HEK293 (cell line): ENCODE results near the gene AGAP1.

ENCODE experiments used
- BCL11B ChIP-seq: fragments of 450-650 bp; formaldehyde crosslinking; IDR thresholded peaks from 2 replicates; pipeline ENCODE4 v1.5.1; 2016; ENCODE audit warnings: low read depth, missing biosample characterization, missing genetic modification characterization
- GLI4 ChIP-seq: fragments of 450-650 bp; formaldehyde crosslinking; IDR thresholded peaks from 2 replicates; pipeline ENCODE4 v1.5.1; 2016; ENCODE audit warnings: missing biosample characterization, missing genetic modification characterization
- RBAK ChIP-seq: fragments of 450-650 bp; formaldehyde crosslinking; IDR thresholded peaks from 2 replicates; pipeline ENCODE4 v1.5.1; 2016; ENCODE audit warnings: missing biosample characterization, missing genetic modification characterization
- SCRT1 ChIP-seq: fragments of 450-650 bp; formaldehyde crosslinking; IDR thresholded peaks from 2 replicates; pipeline ENCODE4 v1.5.1; 2016; ENCODE audit warnings: missing biosample characterization, missing genetic modification characterization, borderline replicate concordance
- SCRT2 ChIP-seq: fragments of 450-650 bp; formaldehyde crosslinking; IDR thresholded peaks from 2 replicates; pipeline ENCODE4 v1.5.1; 2016; ENCODE audit warnings: missing biosample characterization, missing genetic modification characterization
- SP2 ChIP-seq: fragments of 450-650 bp; formaldehyde crosslinking; IDR thresholded peaks from 2 replicates; pipeline ENCODE4 v1.5.1; 2016; ENCODE audit warnings: missing biosample characterization, missing genetic modification characterization
- SP3 ChIP-seq: fragments of 450-650 bp; formaldehyde crosslinking; IDR thresholded peaks from 2 replicates; pipeline ENCODE4 v1.5.1; 2016; ENCODE audit warnings: missing biosample characterization, missing genetic modification characterization
- TCF7L2 ChIP-seq: IDR thresholded peaks from 2 replicates; pipeline ENCODE4 v1.6.1; 2011; ENCODE audit warnings: low read depth, mild to moderate bottlenecking, inconsistent platforms, low read length, moderate library complexity, borderline replicate concordance
- ZBTB21 ChIP-seq: fragments of 450-650 bp; formaldehyde crosslinking; IDR thresholded peaks from 2 replicates; pipeline ENCODE4 v1.5.1; 2017; ENCODE audit warnings: missing biosample characterization, missing genetic modification characterization
- ZFHX2 ChIP-seq: fragments of 450-650 bp; formaldehyde crosslinking; conservative IDR thresholded peaks from 2 replicates; pipeline ENCODE4 v1.5.1; 2016; ENCODE audit warnings: missing biosample characterization, missing genetic modification characterization
- ZFP69B ChIP-seq: fragments of 450-650 bp; formaldehyde crosslinking; IDR thresholded peaks from 2 replicates; pipeline ENCODE4 v1.5.1; 2016; ENCODE audit warnings: missing biosample characterization, missing genetic modification characterization
- ZNF121 ChIP-seq: fragments of 450-650 bp; formaldehyde crosslinking; IDR thresholded peaks from 2 replicates; pipeline ENCODE4 v1.5.1; 2016; ENCODE audit warnings: missing biosample characterization, missing genetic modification characterization
- ZNF157 ChIP-seq: fragments of 450-650 bp; formaldehyde crosslinking; IDR thresholded peaks from 2 replicates; pipeline ENCODE4 v1.5.1; 2016; ENCODE audit warnings: missing biosample characterization, missing genetic modification characterization
- ZNF169 ChIP-seq: fragments of 450-650 bp; formaldehyde crosslinking; IDR thresholded peaks from 2 replicates; pipeline ENCODE4 v1.5.1; 2016; ENCODE audit warnings: missing biosample characterization, missing genetic modification characterization
- ZNF184 ChIP-seq: fragments of 450-650 bp; IDR thresholded peaks from 2 replicates; pipeline ENCODE4 v1.5.1; 2018; ENCODE audit warnings: missing biosample characterization, mild to moderate bottlenecking, missing genetic modification characterization
- ZNF202 ChIP-seq: fragments of 450-650 bp; formaldehyde crosslinking; IDR thresholded peaks from 2 replicates; pipeline ENCODE4 v1.5.1; 2016; ENCODE audit warnings: missing biosample characterization, missing genetic modification characterization, borderline replicate concordance
- ZNF292 ChIP-seq: fragments of 450-650 bp; formaldehyde crosslinking; IDR thresholded peaks from 2 replicates; pipeline ENCODE4 v1.5.1; 2016; ENCODE audit warnings: low read depth, missing biosample characterization, missing genetic modification characterization, borderline replicate concordance
- ZNF324 ChIP-seq: fragments of 450-650 bp; formaldehyde crosslinking; IDR thresholded peaks from 2 replicates; pipeline ENCODE4 v1.5.1; 2016; ENCODE audit warnings: missing biosample characterization, missing genetic modification characterization
- ZNF37A ChIP-seq: fragments of 450-650 bp; IDR thresholded peaks from 2 replicates; pipeline ENCODE4 v1.5.1; 2018; ENCODE audit warnings: missing biosample characterization, missing genetic modification characterization
- ZNF433 ChIP-seq: fragments of 450-650 bp; formaldehyde crosslinking; IDR thresholded peaks from 2 replicates; pipeline ENCODE4 v1.5.1; 2016; ENCODE audit warnings: missing biosample characterization, missing genetic modification characterization, low read depth
- ZNF610 ChIP-seq: fragments of 450-650 bp; formaldehyde crosslinking; IDR thresholded peaks from 2 replicates; pipeline ENCODE4 v1.5.1; 2016; ENCODE audit warnings: missing biosample characterization, missing genetic modification characterization, borderline replicate concordance
- ZNF623 ChIP-seq: fragments of 450-650 bp; formaldehyde crosslinking; IDR thresholded peaks from 2 replicates; pipeline ENCODE4 v1.5.1; 2016; ENCODE audit warnings: missing biosample characterization, missing genetic modification characterization
- ZNF701 ChIP-seq: fragments of 450-650 bp; formaldehyde crosslinking; IDR thresholded peaks from 2 replicates; pipeline ENCODE4 v1.5.1; 2016; ENCODE audit warnings: missing biosample characterization, missing genetic modification characterization
- ZNF776 ChIP-seq: fragments of 450-650 bp; formaldehyde crosslinking; IDR thresholded peaks from 2 replicates; pipeline ENCODE4 v1.5.0; 2017; ENCODE audit warnings: missing biosample characterization, missing genetic modification characterization, borderline replicate concordance
- TF ChIP-seq, protein P1 (sequence below): fragments of 450-650 bp; formaldehyde crosslinking; IDR thresholded peaks from 2 replicates; pipeline ENCODE4 v1.5.1; 2016; ENCODE audit warnings: missing biosample characterization, missing genetic modification characterization
- TF ChIP-seq, protein P2 (sequence below): fragments of 450-650 bp; formaldehyde crosslinking; IDR thresholded peaks from 2 replicates; pipeline ENCODE4 v1.5.1; 2016; ENCODE audit warnings: missing biosample characterization, missing genetic modification characterization
- TF ChIP-seq, protein P3 (sequence below): fragments of 450-650 bp; formaldehyde crosslinking; IDR thresholded peaks from 2 replicates; pipeline ENCODE4 v1.5.1; 2016; ENCODE audit warnings: missing biosample characterization, missing genetic modification characterization

The AGAP1 gene

DNA sequence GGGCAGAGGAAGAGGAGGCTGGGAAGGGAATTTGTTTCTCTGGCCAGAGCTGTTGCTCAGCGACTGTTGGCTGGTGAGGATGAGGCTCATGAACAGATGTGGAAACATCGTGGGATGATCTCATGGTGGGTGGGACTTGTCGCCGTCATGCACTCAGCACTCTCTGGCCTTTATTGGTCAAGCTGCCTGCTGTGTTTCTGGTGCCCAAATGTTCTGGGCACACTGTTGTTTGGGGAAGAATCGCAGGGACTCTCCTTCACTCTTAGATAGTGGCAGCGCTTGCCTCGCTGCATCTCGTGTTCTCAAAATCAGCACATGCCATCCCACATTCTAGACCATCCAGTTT lies 145.6 kb downstream of the AGAP1 start (continued):
- TF ChIP-seq SP2 (peak; percentile 44), ZNF324 (tag by site-specific recombination) (no peak), RBAK (tag by site-specific recombination) (no peak), ZNF184 (tag by site-specific recombination) (no peak), SCRT1 (tag by site-specific recombination) (no peak), ZNF623 (tag by site-specific recombination) (no peak), ZNF202 (tag by site-specific recombination) (no peak), BCL11B (tag by site-specific recombination) (no peak), ZNF776 (no peak), GLI4 (tag by site-specific recombination) (no peak), TCF7L2 (no peak), ZFP69B (tag by site-specific recombination) (no peak), ZNF157 (no peak), ZNF121 (no peak), ZNF610 (tag by site-specific recombination) (no peak), ZFHX2 (tag by site-specific recombination) (peak; percentile 70; the same call in 1 of the 2 replicates), ZNF169 (tag by site-specific recombination) (no peak), ZNF433 (tag by site-specific recombination) (no peak), ZNF292 (no peak), SCRT2 (peak; percentile 68), ZBTB21 (tag by site-specific recombination) (no peak), SP3 (no peak), ZNF37A (tag by site-specific recombination) (no peak), ZNF701 (tag by site-specific recombination) (no peak)
- TF ChIP-seq, protein P1, sequence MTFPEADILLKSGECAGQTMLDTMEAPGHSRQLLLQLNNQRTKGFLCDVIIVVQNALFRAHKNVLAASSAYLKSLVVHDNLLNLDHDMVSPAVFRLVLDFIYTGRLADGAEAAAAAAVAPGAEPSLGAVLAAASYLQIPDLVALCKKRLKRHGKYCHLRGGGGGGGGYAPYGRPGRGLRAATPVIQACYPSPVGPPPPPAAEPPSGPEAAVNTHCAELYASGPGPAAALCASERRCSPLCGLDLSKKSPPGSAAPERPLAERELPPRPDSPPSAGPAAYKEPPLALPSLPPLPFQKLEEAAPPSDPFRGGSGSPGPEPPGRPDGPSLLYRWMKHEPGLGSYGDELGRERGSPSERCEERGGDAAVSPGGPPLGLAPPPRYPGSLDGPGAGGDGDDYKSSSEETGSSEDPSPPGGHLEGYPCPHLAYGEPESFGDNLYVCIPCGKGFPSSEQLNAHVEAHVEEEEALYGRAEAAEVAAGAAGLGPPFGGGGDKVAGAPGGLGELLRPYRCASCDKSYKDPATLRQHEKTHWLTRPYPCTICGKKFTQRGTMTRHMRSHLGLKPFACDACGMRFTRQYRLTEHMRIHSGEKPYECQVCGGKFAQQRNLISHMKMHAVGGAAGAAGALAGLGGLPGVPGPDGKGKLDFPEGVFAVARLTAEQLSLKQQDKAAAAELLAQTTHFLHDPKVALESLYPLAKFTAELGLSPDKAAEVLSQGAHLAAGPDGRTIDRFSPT: 0 out of 2 replicates have a peak, but pooled peaks have one; percentile 27
- TF ChIP-seq, protein P2, sequence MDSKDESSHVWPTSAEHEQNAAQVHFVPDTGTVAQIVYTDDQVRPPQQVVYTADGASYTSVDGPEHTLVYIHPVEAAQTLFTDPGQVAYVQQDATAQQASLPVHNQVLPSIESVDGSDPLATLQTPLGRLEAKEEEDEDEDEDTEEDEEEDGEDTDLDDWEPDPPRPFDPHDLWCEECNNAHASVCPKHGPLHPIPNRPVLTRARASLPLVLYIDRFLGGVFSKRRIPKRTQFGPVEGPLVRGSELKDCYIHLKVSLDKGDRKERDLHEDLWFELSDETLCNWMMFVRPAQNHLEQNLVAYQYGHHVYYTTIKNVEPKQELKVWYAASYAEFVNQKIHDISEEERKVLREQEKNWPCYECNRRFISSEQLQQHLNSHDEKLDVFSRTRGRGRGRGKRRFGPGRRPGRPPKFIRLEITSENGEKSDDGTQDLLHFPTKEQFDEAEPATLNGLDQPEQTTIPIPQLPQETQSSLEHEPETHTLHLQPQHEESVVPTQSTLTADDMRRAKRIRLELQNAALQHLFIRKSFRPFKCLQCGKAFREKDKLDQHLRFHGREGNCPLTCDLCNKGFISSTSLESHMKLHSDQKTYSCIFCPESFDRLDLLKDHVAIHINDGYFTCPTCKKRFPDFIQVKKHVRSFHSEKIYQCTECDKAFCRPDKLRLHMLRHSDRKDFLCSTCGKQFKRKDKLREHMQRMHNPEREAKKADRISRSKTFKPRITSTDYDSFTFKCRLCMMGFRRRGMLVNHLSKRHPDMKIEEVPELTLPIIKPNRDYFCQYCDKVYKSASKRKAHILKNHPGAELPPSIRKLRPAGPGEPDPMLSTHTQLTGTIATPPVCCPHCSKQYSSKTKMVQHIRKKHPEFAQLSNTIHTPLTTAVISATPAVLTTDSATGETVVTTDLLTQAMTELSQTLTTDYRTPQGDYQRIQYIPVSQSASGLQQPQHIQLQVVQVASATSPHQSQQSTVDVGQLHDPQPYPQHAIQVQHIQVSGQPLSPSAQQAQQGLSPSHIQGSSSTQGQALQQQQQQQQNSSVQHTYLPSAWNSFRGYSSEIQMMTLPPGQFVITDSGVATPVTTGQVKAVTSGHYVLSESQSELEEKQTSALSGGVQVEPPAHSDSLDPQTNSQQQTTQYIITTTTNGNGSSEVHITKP (tag by site-specific recombination): 0 out of 2 replicates have a peak, but pooled peaks have one; percentile 19
- TF ChIP-seq, protein P3, sequence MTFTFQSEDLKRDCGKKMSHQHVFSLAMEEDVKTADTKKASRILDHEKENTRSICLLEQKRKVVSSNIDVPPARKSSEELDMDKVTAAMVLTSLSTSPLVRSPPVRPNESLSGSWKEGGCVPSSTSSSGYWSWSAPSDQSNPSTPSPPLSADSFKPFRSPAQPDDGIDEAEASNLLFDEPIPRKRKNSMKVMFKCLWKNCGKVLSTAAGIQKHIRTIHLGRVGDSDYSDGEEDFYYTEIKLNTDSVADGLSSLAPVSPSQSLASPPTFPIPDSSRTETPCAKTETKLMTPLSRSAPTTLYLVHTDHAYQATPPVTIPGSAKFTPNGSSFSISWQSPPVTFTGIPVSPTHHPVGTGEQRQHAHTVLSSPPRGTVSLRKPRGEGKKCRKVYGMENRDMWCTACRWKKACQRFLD (tag by site-specific recombination): no peak
